Naive B cell (primary cell): ENCODE measurements around the gene TPM2. TPM values are rescaled to one million over a fixed set of nuclear protein-coding genes. Genes with fewer than 3 reads are reported as not detected.

Experiments
- ATAC-seq, 2 donors: fragments of 150-1000 bp; cut with Tn5 transposase; 2 replicates each; pipeline ENCODE4 v1.10.0; 2021; ENCODE audit warnings: low read depth in 2 of 2, mild to moderate bottlenecking in 2 of 2, moderate library complexity in 2 of 2
- DNase-seq: peaks from one replicate; pipeline ENCODE4 v3.0.0; 2022
- H3K27ac Mint-ChIP-seq, 6 donors: one replicate each; pipeline ENCODE4 v1.8.0; 2020 to 2022; ENCODE audit warnings: mild to moderate bottlenecking in 6 of 6, mixed read lengths in 6 of 6, moderate library complexity in 5 of 6, inconsistent platforms in 2 of 6
- H3K27me3 Mint-ChIP-seq, 3 donors: one replicate each; pipeline ENCODE4 v1.8.0; 2021 to 2022; ENCODE audit warnings: mixed read lengths in 3 of 3, mild to moderate bottlenecking in 1 of 3
- H3K36me3 Mint-ChIP-seq, 2 donors: one replicate each; pipeline ENCODE4 v1.8.0; 2020 to 2022; ENCODE audit warnings: mixed read lengths in 2 of 2, inconsistent platforms in 1 of 2, mild to moderate bottlenecking in 1 of 2
- H3K4me1 Mint-ChIP-seq, 3 donors: one replicate each; pipeline ENCODE4 v1.8.0; 2020 to 2022; ENCODE audit warnings: mixed read lengths in 3 of 3, inconsistent platforms in 1 of 3, mild to moderate bottlenecking in 1 of 3, moderate library complexity in 1 of 3
- H3K4me3 Mint-ChIP-seq, 8 donors: one replicate each; pipeline ENCODE4 v1.8.0; 2020 to 2022; ENCODE audit warnings: mild to moderate bottlenecking in 8 of 8, mixed read lengths in 8 of 8, moderate library complexity in 8 of 8, inconsistent platforms in 2 of 8
- H3K9me3 Mint-ChIP-seq, 7 donors: one replicate each; pipeline ENCODE4 v1.8.0; 2020 to 2022; ENCODE audit warnings: mixed read lengths in 7 of 7, mild to moderate bottlenecking in 5 of 7, inconsistent platforms in 2 of 7, moderate library complexity in 1 of 7
- polyA plus RNA-seq, 6 donors: library from polyadenylated mRNA; unstranded; fragments of 300-500 nt; fragmentation: Illumina TruSeq; gene quantifications; one replicate each; pipeline ENCODE4 v1.2.3, GENCODE V29; 2021; ENCODE audit warnings: low read depth in 6 of 6

The TPM2 gene
- polyA plus RNA-seq, 6 donors from 2014 or later = 0.52 TPM; not detected in 5

DNA sequence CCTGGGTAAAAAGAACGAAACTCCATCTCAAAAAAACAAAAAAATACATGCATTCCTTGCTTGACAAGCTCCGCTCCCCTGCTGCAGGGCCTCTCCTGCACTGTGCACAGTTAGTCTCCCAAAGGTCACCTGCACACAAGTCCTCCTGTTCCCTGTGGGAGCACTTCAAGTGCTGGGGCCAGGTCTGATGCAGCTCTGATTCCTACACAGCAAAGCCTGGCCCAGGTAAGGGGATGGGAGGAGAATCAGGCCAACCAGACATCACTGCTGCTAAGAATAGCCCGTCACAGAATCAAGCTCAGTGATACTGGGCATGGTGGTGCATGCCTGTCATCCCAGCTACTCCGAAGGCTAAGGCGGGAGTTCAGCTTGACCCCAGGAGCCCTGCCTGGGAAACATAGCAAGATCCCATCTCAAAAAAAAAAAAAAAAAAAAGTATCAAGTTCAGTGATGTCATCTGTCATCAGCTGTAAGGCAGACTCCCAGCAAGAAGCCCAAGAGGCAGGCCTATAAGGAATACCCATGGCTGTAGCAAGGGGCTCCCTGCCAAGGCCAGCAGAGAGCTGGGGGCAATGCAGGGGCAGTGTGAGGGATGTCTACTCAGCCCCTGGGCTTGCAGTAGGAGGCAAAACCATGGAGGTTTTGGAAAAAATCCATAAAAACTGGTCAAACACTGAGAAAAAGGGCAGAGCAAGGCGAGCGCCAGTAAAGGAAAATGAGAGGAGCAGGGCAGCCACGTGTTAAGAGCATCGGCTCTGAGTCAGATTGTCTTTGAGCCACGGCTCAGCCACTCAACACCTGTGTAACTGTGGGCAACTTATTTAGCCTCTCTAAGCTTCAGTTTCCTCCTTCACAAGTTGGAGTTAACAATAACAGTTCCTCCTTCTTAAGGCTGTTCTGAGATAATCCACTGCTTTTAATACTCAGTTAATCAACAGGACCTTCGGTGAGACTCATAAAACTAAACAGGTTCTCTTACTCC is 3.2 kb downstream of the TPM2 start:
- H3K27me3 Mint-ChIP-seq = no peaks in the 10 kb centered on the region
- no peak for ATAC-seq
- no peaks in the 10 kb centered on the region for H3K9me3 Mint-ChIP-seq
- H3K4me1 Mint-ChIP-seq = peaks cover 9 to 20% (median 12%) of the 10 kb centered on the region in 3 donors
- DNase-seq = no peak
- H3K4me3 Mint-ChIP-seq = peak overlapping the region in 2 of 8 donors; percentile 12 to 62
- no peaks in the 10 kb centered on the region for H3K36me3 Mint-ChIP-seq
- no peak overlapping the region for H3K27ac Mint-ChIP-seq

DNA sequence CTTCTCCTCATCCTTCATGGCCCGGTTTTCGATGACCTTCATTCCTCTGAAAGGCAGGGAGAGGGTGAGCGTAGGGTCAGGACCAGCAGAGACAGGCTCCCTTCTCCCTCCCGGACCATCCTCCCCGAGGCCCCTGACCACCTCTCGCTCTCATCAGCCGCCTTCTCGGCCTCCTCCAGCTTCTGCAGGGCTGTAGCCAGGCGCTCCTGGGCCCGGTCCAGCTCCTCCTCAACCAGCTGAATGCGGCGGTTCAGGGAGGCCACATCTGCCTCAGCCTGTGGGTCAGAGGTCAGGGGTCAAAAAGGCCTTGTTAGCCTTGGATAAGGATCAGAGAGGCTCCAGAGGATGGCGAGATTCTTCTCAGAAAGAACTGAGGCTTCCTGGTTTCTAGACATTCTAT is 4.2 kb downstream of the TPM2 start:
- Mint-ChIP-seq H3K4me1 (peaks cover 4 to 21% (median 9%) of the 10 kb centered on the region in 3 donors), H3K9me3 (no peaks in the 10 kb centered on the region), H3K4me3 (no peak overlapping the region), H3K36me3 (no peaks in the 10 kb centered on the region), H3K27me3 (peaks cover 0 to 3% (median 0%) of the 10 kb centered on the region in 3 donors), H3K27ac (no peak overlapping the region)
- ATAC-seq (no peak), DNase-seq (no peak)

GRCh38 chr9:35684921-35685320 is 4.8 kb downstream of the TPM2 start:
- ATAC-seq (no peak), DNase-seq (no peak)
- Mint-ChIP-seq H3K4me3 (no peak overlapping the region), H3K27me3 (peaks cover 0 to 3% (median 0%) of the 10 kb centered on the region in 3 donors), H3K36me3 (no peaks in the 10 kb centered on the region), H3K27ac (no peak overlapping the region), H3K9me3 (no peaks in the 10 kb centered on the region), H3K4me1 (peaks cover 10 to 25% (median 15%) of the 10 kb centered on the region in 3 donors)

- H3K9me3 Mint-ChIP-seq = no peaks in the 10 kb centered on the region
- no peak overlapping the region for H3K4me3 Mint-ChIP-seq
- no peak for DNase-seq
- ATAC-seq = no peak
- H3K27ac Mint-ChIP-seq = peak overlapping the region in 2 of 6 donors; percentile 58 to 67
- H3K27me3 Mint-ChIP-seq = peaks cover 0 to 3% (median 0%) of the 10 kb centered on the region in 3 donors
- no peaks in the 10 kb centered on the region for H3K36me3 Mint-ChIP-seq
- H3K4me1 Mint-ChIP-seq = peaks cover 11 to 23% (median 13%) of the 10 kb centered on the region in 3 donors
Observed at GRCh38 chr9:35683323-35683722, 6.4 kb downstream of the TPM2 start.

- Mint-ChIP-seq H3K9me3 (no peaks in the 10 kb centered on the region), H3K36me3 (no peaks in the 10 kb centered on the region), H3K4me3 (no peak overlapping the region), H3K27ac (peak overlapping the region in 2 of 6 donors; percentile 10 to 58), H3K4me1 (peaks cover 11 to 23% (median 13%) of the 10 kb centered on the region in 3 donors), H3K27me3 (peaks cover 0 to 3% (median 0%) of the 10 kb centered on the region in 3 donors)
- DNase-seq = no peak
- ATAC-seq = no peak
Observed at GRCh38 chr9:35682520-35683315, 7.0 kb downstream of the TPM2 start.

GRCh38 chr9:35682051-35682450 is 7.7 kb downstream of the TPM2 start:
- Mint-ChIP-seq H3K9me3 (no peaks in the 10 kb centered on the region), H3K4me3 (no peak overlapping the region), H3K4me1 (peaks cover 11 to 23% (median 13%) of the 10 kb centered on the region in 3 donors), H3K27ac (no peak overlapping the region), H3K27me3 (peaks cover 0 to 3% (median 0%) of the 10 kb centered on the region in 3 donors), H3K36me3 (no peaks in the 10 kb centered on the region)
- DNase-seq (no peak), ATAC-seq (no peak)

- no peaks in the 10 kb centered on the region for H3K36me3 Mint-ChIP-seq
- H3K9me3 Mint-ChIP-seq = no peaks in the 10 kb centered on the region
- no peak for ATAC-seq
- no peak for DNase-seq
- no peak overlapping the region for H3K27ac Mint-ChIP-seq
- peak overlapping the region in 2 of 8 donors; percentile 2 to 9 for H3K4me3 Mint-ChIP-seq
- H3K27me3 Mint-ChIP-seq = peaks cover 2 to 3% (median 3%) of the 10 kb centered on the region in 3 donors
- H3K4me1 Mint-ChIP-seq = peaks cover 13 to 24% (median 14%) of the 10 kb centered on the region in 3 donors
Observed at GRCh38 chr9:35681341-35682002, 8.3 kb downstream of the TPM2 start.

DNA sequence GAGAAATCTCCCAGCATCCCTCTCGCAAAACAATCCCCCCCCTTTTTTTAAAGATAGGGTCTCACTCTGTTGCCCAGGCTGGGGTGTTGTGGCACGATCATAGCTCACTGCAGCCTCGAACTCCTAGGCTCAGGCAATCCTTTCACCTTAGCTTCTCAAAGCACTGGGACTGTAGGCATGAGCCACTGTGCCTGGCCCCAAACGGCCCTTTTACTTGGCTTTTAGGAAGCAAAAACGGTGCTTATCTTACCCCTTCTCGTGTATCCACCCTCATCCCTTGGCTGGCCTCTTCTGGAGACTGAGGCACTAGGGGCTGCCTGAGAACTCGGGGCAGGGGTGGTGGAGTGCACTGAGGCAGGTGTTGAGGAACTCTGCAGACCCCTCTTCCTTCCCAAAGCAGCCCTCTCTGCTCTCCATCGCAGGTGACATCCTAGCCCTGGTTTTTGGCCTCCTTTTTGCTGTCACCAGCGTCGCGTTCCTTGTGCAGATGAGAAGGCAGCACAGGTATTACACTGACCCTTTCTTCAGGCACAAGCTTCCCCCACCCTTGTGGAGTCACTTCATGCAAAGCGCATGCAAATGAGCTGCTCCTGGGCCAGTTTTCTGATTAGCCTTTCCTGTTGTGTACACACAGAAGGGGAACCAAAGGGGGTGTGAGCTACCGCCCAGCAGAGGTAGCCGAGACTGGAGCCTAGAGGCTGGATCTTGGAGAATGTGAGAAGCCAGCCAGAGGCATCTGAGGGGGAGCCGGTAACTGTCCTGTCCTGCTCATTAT is 9.2 kb downstream of the TPM2 start:
- H3K27me3 Mint-ChIP-seq = peaks cover 3 to 7% (median 6%) of the 10 kb centered on the region in 3 donors
- no peak overlapping the region for H3K27ac Mint-ChIP-seq
- no peak for DNase-seq
- H3K36me3 Mint-ChIP-seq = no peaks in the 10 kb centered on the region
- no peaks in the 10 kb centered on the region for H3K9me3 Mint-ChIP-seq
- H3K4me3 Mint-ChIP-seq = no peak overlapping the region
- H3K4me1 Mint-ChIP-seq = peaks cover 19 to 30% (median 20%) of the 10 kb centered on the region in 3 donors
- ATAC-seq = peak; percentile 30 to 75

- DNase-seq = no peak
- Mint-ChIP-seq H3K27ac (no peak overlapping the region), H3K36me3 (no peaks in the 10 kb centered on the region), H3K4me1 (peaks cover 24 to 30% (median 25%) of the 10 kb centered on the region in 3 donors), H3K27me3 (peaks cover 3 to 9% (median 6%) of the 10 kb centered on the region in 3 donors), H3K4me3 (peak overlapping the region in 1 of 8 donors; percentile 56), H3K9me3 (no peaks in the 10 kb centered on the region)
- no peak for ATAC-seq
Observed at GRCh38 chr9:35679766-35680330, 9.9 kb downstream of the TPM2 start.

DNA sequence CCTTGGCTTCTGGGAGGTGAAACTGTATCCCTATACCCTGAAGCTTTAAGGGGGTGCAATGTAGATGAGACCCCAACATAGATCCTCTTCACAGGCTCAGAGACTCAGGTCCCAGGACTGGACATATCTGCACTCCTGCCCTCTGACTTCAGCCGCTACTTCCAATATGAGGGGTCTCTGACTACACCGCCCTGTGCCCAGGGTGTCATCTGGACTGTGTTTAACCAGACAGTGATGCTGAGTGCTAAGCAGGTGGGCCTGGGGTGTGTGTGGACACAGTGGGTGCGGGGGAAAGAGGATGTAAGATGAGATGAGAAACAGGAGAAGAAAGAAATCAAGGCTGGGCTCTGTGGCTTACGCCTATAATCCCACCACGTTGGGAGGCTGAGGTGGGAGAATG is 10.6 kb downstream of the TPM2 start:
- no peak for ATAC-seq
- peak overlapping the region in 1 of 8 donors; percentile 25 for H3K4me3 Mint-ChIP-seq
- H3K27me3 Mint-ChIP-seq = peaks cover 3 to 16% (median 13%) of the 10 kb centered on the region in 3 donors
- H3K4me1 Mint-ChIP-seq = peaks cover 30 to 34% (median 32%) of the 10 kb centered on the region in 3 donors
- H3K9me3 Mint-ChIP-seq = no peaks in the 10 kb centered on the region
- no peaks in the 10 kb centered on the region for H3K36me3 Mint-ChIP-seq
- no peak for DNase-seq
- H3K27ac Mint-ChIP-seq = peak overlapping the region in 1 of 6 donors; percentile 70

DNA sequence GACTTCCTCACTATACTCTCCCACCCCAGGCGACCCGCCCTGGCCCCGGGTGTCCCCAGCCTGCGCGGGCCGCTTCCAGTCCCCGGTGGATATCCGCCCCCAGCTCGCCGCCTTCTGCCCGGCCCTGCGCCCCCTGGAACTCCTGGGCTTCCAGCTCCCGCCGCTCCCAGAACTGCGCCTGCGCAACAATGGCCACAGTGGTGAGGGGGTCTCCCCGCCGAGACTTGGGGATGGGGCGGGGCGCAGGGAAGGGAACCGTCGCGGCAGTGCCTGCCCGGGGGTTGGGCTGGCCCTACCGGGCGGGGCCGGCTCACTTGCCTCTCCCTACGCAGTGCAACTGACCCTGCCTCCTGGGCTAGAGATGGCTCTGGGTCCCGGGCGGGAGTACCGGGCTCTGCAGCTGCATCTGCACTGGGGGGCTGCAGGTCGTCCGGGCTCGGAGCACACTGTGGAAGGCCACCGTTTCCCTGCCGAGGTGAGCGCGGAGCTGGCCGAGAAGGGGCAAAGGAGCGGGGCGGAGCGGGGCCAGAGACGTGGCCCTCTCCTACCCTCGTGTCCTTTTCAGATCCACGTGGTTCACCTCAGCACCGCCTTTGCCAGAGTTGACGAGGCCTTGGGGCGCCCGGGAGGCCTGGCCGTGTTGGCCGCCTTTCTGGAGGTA is 13.9 kb downstream of the TPM2 start:
- no peaks in the 10 kb centered on the region for H3K9me3 Mint-ChIP-seq
- ATAC-seq (peak; percentile 64 to 72), DNase-seq (no peak)
- peak overlapping the region in 1 of 6 donors; percentile 51 for H3K27ac Mint-ChIP-seq
- peaks cover 0 to 18% (median 13%) of the 10 kb centered on the region in 3 donors for H3K27me3 Mint-ChIP-seq
- no peaks in the 10 kb centered on the region for H3K36me3 Mint-ChIP-seq
- peak overlapping the region; percentile 80 to 91 (median 86) for H3K4me3 Mint-ChIP-seq
- H3K4me1 Mint-ChIP-seq = peaks cover 23 to 33% (median 26%) of the 10 kb centered on the region in 3 donors
